Hematopoietic multipotent progenitor cell (in vitro differentiated cells): ENCODE results near the gene TJP1. TPM values are rescaled to one million over a fixed set of nuclear protein-coding genes. Genes with fewer than 3 reads are reported as not detected.
A peak's percentile ranks its signal among the peaks of the same experiment; 100 is the strongest.
"Not testable (repeated sequence)": the region's sequence is repeated elsewhere in the genome, so short reads cannot be mapped to it uniquely, and the experiment has no call there.

Experiments used
- DNase-seq, 3 donors: peaks; one replicate each; pipeline ENCODE4 v3.0.0-alpha.2; 2011 to 2015; ENCODE audit warnings: low read depth in 2 of 3, low spot score in 2 of 3
- total RNA-seq: library from RNA; depleted of rRNA; stranded (reverse); fragments of >200 nt; gene quantifications from one replicate; pipeline ENCODE4 v1.2.3, GENCODE V29; 2012

Gene TJP1
- total RNA-seq, 1 donor = under 0.01 TPM

DNA sequence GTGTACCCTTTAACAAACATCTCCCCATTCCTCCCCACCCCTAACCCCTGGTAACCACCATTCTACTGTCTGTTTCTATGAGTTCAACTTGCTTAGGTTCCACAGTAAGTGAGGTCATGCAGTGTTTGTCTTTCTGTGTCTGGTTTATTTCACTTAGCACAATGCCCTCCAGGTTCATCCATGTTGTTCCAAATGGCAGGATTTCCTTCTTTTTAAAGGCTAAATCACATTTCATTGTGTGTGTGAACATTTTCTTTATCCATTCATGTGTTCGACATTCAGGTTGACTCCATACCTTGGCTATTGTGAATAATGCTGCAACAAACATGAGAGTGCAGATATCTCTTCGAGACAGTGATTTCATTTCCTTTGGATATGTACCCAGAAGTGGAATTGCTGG lies 62.7 kb downstream of the TJP1 start:
- no peak for DNase-seq

DNA sequence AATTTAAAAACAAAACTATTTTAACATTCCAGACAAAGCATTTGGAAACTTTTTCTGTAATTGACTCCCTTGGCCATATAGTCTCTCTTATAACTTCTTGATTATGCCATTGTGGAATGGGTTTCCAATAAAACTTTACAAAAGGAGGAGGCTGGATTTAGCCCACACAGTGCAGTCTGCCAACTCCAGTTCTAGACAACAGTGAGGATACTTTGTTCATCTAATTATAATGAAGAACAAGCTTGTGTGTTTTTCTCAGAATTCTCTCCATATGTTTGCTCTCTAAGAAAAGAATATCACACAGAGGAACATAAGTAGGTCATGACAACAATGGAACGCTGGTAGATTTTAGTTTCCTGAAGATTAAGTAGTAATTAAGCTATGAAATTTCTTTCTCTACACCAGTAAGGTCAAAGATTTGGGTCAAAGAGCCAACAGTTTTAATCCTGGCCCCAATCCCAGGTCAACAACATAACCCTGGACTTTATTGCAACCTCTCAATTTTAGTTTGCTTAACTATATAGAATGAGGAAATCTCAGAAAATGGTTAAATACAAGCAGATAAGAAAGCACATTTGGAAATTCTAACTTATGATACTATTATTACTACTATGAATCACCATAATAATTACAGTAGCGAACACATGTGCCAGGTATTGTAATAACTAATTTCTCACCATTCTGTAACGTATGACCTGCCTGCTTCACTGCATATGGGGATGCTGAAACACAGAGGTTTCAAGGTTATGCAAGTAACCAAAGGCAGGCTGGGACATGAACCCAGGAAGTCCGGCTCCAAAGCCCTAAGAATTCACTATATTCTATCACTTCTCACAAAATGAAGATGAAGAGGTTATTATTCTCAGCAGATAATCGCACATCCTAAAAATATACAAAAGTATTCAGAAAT lies 65.7 kb downstream of the TJP1 start:
- DNase-seq = no peak

- not testable (repeated sequence) for DNase-seq
Observed at GRCh38 chr15:29754009-29754408, 68.3 kb downstream of the TJP1 start.

- no peak for DNase-seq
Observed at GRCh38 chr15:29753506-29753905, 68.8 kb downstream of the TJP1 start.

DNA sequence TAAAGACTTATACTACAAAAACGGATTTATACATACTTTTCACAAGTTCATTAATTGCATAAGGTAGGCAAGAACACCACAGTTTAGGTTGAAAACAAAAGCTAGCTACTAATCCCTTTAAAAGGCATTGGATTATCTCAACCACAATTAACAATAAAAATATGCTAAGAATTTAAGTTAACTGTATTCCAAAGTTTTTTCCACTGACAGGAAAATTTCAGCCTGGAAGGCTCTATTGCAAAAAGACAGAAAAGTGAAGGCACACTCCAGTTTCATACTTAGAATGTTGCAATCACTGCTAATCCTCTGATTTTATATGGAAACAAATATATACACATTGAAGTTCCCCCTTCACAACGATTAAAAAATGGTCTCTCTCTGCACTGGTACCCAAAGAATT lies 71.5 kb downstream of the TJP1 start:
- no peak for DNase-seq

DNA sequence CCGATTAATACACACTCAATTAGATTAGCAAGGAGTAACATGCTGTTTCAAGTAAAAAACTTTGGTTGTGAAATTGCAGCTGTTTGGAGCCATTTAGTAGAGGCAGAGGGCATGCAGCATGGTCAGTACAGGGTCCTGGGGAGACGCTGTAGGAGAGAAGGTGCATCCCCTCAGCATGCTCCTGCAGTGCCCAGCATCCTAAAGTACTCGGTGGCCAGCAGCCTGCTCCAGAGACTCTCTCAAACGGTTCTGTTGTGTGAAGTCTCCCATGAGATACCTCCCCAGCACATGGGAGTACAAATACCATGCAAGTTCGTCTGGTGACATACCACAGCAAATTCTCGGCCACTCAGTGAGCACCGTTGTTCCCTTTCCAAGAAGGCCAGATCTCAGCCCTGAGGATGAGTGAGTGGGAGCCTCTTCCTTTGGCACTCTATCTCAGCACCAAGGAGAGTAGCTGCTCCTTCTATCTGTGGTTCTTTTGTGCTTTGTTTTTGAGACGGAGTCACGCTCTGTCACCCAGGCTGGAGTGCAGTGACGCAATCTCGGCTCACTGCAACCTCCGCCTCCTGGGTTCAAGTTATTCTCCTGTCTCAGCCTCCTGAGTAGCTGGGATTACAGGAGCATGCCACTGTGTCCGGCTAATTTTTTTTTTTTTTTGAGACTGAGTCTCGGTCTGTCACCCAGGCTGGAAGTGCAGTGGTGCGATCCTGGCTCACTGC lies 72.7 kb downstream of the TJP1 start:
- DNase-seq = no peak

GRCh38 chr15:29747837-29748417 lies 74.3 kb downstream of the TJP1 start:
- peak in 1 of 3 donors; percentile 44 for DNase-seq

DNA sequence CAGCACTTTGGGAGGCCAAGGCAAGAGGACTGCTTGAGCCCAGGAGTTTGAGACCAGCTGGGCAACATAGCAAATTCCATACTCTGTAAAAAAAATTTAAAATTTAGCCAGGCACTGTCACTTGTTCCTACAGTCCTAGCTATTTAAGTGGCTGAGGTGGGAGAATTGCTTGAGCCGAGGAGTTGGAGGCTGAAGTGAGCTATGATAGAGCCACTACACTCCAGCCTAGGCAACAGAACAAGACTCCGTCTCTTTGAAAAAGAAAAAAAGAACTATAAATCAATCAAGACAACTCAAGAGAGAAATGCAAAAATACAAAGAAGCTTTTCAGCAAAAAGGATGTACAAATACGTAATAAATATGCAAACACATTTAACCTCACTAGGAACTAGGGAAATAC lies 78.8 kb downstream of the TJP1 start:
- no peak for DNase-seq

DNA sequence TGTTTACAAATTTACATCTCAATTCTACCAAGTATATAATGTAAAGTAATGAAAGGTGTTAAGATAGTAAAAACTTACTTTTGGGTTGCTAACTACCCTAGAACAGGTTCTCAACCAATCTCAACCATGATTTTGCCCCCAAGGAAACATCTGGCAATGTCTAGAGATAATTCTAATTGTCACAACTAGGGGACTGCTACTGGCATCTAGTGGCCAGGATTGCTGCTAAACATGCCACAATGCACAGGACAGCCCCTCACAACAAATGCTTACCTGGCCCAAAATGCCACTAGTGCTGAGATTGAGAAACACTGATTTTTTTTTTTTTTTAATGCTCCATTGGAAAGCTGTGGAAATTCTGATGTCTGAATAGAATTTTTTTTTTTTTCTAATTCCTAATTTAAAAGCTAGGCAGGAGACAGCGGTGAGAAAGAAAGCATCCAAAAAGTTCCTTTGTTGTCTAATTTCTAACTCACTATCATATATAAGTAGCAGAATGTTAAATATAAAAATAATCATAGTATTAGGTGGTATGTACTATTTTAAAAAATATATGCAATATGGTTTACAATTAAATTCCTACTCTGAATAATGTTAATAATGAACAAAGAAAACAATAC lies 81.5 kb downstream of the TJP1 start:
- peak in 2 of 3 donors; percentile 13 to 44 for DNase-seq

DNA sequence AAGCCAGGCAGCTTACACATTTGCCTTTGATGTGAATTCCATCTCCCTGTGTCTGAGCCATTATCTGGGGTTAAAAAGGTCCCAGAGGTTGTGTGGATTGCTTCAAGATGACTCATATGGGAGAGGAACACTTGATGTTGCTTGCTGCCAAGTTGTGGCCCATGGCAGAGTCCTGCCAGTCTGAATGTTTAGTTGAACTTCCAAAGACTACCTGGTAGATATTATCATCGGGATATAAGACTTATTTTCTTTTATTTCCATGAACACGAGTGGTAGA lies 85.6 kb downstream of the TJP1 start:
- no peak for DNase-seq

DNA sequence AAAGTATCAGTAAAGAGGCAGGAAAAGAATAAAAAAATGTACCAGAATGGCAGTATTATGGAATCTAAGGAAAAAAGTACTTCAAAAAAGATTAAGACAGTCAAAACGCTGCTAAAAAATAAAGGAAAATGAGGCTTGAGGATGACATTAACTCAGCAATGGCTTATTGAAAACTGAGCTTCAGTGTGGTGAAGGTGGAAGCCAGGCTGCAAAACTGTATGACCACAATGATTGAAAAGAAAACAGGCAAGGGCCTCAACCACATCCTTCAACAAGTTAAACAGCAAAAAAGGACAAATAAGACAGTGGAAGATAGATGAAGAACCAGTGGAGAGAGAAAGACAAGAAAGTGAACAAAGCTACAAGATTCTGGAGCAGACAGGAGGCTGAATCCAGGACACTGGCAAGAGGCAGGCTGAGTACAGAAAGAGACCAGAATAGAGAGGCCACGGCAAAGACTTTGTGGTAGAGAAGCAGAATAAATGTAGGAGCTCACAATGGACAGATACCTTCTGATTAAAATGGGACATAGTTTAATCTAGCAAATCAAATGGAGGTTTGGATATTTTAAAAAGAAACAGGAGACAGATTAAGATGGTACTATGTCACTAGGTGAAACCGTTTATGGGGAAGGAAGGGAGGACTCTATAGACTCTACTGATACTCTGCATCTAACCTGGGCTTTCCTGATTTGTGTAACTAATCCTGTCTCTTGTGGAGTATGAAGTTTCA lies 86.1 kb downstream of the TJP1 start:
- DNase-seq = no peak

DNA sequence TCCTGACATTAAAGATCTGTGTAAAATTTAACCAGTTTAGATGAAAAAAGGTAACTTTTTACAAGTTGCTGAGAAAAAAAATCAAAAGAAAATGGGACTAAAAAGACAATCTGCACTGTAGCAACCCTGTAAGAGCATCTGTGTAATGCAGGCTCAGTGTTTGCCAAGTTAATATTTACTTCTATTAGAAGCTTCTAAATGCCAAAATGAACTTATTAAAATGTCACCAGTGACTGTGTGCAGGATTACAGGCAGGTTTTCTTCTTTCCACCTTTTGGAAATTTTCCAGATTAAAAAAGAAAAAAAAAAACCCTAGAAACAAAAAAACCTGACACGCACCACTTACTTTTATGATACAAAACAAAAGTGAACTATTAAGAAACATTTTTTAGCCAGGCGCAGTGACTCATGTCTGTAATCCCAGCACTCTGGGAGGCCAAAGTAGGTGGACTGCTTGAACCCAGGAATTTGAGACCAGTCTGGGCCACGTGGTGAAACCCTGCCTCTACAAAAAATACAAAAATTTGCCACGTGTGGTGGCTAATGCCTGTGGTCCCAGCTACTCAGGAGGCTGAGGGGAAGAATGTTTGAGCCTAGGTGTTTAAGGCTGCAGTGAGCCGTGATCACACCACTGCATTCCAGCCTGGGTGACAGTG lies 87.2 kb downstream of the TJP1 start:
- no peak for DNase-seq

DNA sequence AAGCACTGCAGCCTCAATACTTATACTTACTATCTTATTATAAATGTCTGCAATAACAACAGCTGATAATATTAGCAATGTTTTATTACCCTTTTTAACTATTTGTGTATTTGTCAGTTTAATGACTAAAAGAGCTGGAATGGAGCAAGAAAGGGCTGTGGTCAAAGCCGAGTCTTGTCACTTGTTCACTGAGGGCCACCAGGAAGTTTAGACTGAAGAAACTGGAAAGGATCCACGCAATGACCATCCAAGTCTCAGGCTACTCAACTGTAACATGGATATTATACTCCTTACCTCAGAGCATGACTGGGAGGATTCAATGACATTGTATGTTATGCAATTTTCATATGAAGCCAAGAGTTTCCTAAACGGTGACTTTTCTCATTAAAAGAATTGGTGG lies 90.4 kb downstream of the TJP1 start:
- DNase-seq = no peak

- DNase-seq = not testable (repeated sequence)
Observed at GRCh38 chr15:29730471-29730870, 91.8 kb downstream of the TJP1 start.

DNA sequence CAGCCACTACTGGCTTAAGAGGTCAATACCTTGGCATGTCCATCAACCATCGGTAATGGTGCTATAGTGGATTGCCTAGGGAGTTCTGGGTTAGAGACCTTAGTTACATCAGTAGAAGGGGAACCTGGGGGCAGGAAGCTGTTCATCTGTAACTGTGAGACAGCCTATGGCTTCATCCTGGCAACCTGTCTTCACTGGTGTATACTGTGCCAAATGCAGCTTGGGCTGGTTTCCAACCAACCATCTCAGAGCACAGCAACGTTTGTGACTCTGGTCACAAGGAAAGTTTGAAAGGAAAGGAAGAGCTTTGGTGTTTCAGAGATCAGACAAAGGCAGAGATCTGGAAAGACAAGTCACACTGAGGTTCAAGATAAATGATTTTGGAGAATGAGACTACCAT lies 93.8 kb downstream of the TJP1 start:
- no peak for DNase-seq

GRCh38 chr15:29727871-29728270 lies 94.4 kb downstream of the TJP1 start:
- no peak for DNase-seq

- DNase-seq = no peak
Observed at GRCh38 chr15:29726553-29726952, 95.7 kb downstream of the TJP1 start.

GRCh38 chr15:29724026-29724425 lies 98.2 kb downstream of the TJP1 start:
- no peak for DNase-seq

- no peak for DNase-seq
Observed at GRCh38 chr15:29713784-29714183, 108.5 kb downstream of the TJP1 start.
